SK-N-SH (cell line): ENCODE results near the gene PRKAG1. TPM values are rescaled to one million over a fixed set of nuclear protein-coding genes. Genes with fewer than 3 reads are reported as not detected.
A peak's percentile ranks its signal among the peaks of the same experiment; 100 is the strongest.

Experiments used
- IRF3 ChIP-seq: fragments of 150-350 bp; IDR thresholded peaks from 2 replicates; pipeline ENCODE4 v1.6.1; 2016; ENCODE audit warnings: mild to moderate bottlenecking, low read depth, low read length
- NFIC ChIP-seq: IDR thresholded peaks from 2 replicates; pipeline ENCODE4 v1.4.0; 2012; ENCODE audit warnings: borderline replicate concordance
- POLR2AphosphoS5 ChIP-seq: IDR thresholded peaks from 2 replicates; pipeline ENCODE4 v1.6.1; 2012; ENCODE audit warnings: low read depth, low read length
- REST ChIP-seq: IDR thresholded peaks from 2 replicates; pipeline ENCODE4 v1.6.1; 2012; ENCODE audit warnings: mild to moderate bottlenecking, low read depth, low read length, moderate library complexity
- TAF1 ChIP-seq: IDR thresholded peaks from 2 replicates; pipeline ENCODE4 v1.6.1; 2012; ENCODE audit warnings: low read depth, mild to moderate bottlenecking, low read length, moderate library complexity, borderline replicate concordance
- USF2 ChIP-seq: fragments of 150-350 bp; IDR thresholded peaks from 2 replicates; pipeline ENCODE4 v1.6.1; 2017; ENCODE audit warnings: antibody characterized with exemption, low read length, low read depth, borderline replicate concordance
- polyA plus RNA-seq, 3 experiments: library from polyadenylated mRNA; depleted of rRNA; stranded (reverse); fragments of >200 nt; gene quantifications; 2 replicates each; pipeline ENCODE4 v1.2.3, GENCODE V29; 2012
- TF ChIP-seq, protein P1 (sequence below): fragments of 200-600 bp; sonication (generic); IDR thresholded peaks from 2 replicates; pipeline ENCODE4 v1.6.1; 2017; ENCODE audit warnings: antibody characterized with exemption, mild to moderate bottlenecking, moderate library complexity

The PRKAG1 gene
- polyA plus RNA-seq, 1 of the 3 experiments (the other 2 are of a cell fraction) = 75.1 TPM

- TF ChIP-seq REST = peak; percentile 50; the same call in 1 of the 2 replicates
- peak; percentile 89 for TF ChIP-seq TAF1
- no peak for TF ChIP-seq IRF3
- TF ChIP-seq POLR2AphosphoS5 = peak; percentile 76
- no peak for TF ChIP-seq NFIC
- TF ChIP-seq, protein P1, sequence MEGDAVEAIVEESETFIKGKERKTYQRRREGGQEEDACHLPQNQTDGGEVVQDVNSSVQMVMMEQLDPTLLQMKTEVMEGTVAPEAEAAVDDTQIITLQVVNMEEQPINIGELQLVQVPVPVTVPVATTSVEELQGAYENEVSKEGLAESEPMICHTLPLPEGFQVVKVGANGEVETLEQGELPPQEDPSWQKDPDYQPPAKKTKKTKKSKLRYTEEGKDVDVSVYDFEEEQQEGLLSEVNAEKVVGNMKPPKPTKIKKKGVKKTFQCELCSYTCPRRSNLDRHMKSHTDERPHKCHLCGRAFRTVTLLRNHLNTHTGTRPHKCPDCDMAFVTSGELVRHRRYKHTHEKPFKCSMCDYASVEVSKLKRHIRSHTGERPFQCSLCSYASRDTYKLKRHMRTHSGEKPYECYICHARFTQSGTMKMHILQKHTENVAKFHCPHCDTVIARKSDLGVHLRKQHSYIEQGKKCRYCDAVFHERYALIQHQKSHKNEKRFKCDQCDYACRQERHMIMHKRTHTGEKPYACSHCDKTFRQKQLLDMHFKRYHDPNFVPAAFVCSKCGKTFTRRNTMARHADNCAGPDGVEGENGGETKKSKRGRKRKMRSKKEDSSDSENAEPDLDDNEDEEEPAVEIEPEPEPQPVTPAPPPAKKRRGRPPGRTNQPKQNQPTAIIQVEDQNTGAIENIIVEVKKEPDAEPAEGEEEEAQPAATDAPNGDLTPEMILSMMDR = peak; percentile 44
- no peak for TF ChIP-seq USF2
Observed at GRCh38 chr12:49060237-49061156, 41.9 kb upstream of the PRKAG1 start, which contains the start of gene KMT2D (continued).
